Measurements from ENCODE around the gene UBE2D4. TPM values are rescaled to one million over a fixed set of nuclear protein-coding genes. Genes with fewer than 3 reads are reported as not detected.
"Not testable (repeated sequence)": the region's sequence is repeated elsewhere in the genome, so short reads cannot be mapped to it uniquely, and the experiment has no call there.

UBE2D4 gene
- total RNA-seq, 1 donor from 2014 or later, result 9.2 TPM

GRCh38 chr7:43914795-43915194 is 11.4 kb upstream of the UBE2D4 start:
- no peak for ATAC-seq

GRCh38 chr7:43915907-43916306 is 10.3 kb upstream of the UBE2D4 start:
- ATAC-seq, result no peak

- ATAC-seq, result no peak
Observed at GRCh38 chr7:43921423-43921822, 4.8 kb upstream of the UBE2D4 start.

GRCh38 chr7:43922726-43923125 is 3.5 kb upstream of the UBE2D4 start:
- ATAC-seq, result no peak

GRCh38 chr7:43926798-43927123 is 525 bp downstream of the UBE2D4 start:
- ATAC-seq, result no peak

DNA sequence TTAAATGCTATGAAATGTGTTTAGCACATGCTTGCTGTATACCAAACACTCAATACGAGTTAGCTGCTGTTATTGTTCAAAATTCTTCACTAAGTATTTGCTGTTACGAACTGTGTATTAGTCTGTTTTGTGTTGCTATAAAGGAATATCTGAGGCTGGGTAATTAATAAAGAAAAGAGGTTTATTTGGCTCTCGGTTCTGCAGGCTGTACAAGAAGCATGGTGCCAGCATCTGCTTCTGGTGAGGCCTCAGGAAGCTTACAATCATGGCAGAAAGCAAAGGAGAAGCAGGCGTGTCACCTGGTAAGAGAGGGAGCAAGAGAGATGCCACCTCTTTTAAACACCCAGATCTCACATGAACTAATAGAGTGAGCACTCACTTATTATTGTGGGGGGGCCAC is 1.6 kb downstream of the UBE2D4 start:
- no peak for ATAC-seq

GRCh38 chr7:43929529-43930457 is 3.6 kb downstream of the UBE2D4 start:
- ATAC-seq, result no peak

DNA sequence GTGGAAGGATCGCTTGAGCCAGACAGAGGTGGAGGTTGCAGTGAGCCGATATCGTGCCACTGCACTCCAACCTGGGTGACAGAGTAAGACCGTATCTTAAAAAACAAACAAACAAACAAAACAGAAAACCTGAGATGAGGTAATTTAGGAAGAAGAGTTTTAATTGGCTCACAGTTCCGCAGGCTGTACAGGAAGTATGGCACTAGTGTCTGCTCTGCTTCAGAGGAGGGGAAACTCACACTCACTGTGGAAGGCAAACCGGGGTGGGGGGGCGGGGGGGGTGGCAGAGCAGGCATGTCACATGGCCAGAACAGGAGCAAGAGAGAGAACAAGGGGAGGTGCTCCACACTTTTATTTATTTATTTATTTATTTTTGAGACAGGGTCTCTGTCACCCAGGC is 5.1 kb downstream of the UBE2D4 start:
- no peak for ATAC-seq

- ATAC-seq, result no peak
Observed at GRCh38 chr7:43933902-43934560, 7.8 kb downstream of the UBE2D4 start.

DNA sequence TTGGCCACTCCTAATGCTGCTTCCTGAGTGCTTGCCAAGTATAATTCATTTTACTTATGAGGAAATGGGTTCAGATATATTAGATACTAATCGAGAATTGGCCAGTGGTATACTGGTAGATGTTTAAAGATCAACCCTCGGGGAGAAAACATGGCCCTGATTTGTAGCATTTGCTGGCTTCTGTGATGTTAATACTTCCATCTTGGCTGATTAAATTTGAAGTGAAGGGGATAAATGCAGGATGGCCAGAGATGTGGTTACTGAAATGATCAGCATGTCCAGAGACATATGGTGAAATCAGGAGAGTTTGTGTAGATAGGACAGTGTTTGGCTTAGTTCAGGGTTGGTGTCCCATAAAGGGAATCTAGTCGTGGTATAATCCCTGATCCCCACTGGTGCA is 11.2 kb downstream of the UBE2D4 start:
- no peak for ATAC-seq

- no peak for ATAC-seq
Observed at GRCh38 chr7:43938892-43939482, 12.8 kb downstream of the UBE2D4 start.

- ATAC-seq, result no peak
Observed at GRCh38 chr7:43942250-43942649, 16.0 kb downstream of the UBE2D4 start.

DNA sequence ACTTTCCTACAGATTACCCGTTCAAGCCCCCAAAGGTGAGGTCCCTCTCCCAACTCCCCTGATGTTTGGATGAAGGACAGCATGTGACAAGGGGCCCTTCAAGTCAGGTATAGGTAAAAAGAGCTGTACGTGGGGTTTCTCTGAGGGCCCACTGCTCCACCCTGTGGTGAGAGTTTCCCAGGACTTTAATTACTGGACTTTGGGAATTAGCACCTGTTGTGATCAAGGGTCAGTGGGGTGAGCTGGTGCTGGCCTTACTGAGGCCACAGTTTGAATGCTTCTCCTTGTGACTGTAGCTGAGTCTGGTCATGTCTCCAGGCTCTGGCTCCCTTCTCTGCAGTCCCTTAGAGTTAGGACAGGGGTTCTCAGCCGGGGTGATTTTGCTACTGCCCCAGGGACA is 16.8 kb downstream of the UBE2D4 start:
- ATAC-seq, result peak; percentile 18

DNA sequence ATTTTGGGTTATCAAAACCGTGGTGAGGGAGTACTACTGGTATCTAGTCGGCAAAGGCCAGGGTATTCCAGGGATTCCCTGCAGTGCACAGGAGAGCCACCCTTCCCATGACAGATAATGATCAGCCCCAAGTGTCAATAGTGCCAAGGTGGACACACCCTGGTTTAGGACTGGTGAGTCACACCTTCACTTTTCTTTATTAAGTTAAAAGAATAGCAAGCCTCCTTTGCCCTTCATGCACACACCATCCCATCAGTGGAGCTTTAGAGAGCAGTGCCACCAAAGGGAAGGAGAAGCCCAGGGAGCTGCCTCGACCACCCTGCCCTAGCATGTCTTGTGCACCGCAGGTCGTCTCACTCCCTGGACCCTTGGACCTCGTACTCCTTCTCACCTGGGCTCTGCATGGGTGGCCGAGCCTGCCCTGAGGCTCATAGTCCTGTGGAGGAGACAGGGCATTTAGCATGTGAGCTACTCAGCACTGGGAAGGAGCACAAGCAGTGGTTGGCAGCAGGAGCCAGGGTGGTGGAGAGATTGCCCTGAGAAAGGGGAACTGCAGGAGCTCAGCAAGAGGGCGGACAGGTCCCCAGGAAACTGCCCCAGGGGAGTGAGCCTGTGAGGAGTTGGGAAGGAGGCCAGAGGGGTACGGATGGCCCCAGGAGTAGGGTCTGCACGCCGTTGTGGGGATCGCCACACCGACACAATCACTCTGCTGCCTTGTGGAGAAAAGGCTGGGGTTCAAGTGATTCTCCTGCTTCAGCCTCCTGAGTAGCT is 17.4 kb downstream of the UBE2D4 start:
- ATAC-seq, result peak; percentile 86

DNA sequence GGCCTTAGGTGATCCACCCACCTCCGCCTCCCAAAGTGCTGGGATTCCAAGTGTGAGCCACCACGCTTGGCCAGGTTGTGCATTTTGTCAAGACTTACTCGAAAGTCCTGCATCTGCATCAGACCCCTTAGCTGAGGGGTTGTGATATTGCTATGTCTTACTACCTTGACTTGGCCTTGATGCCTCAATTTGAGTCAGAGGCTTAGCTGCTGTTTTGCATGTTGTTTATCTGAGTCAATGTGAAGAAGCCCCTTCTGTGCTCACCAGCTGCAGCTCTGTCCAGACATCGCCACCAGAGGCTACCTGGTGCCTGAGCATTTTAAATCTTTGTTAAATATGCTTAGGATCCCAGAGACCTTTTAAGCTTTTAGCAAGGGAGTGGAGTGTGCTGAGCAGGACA is 18.1 kb downstream of the UBE2D4 start:
- ATAC-seq, result no peak

DNA sequence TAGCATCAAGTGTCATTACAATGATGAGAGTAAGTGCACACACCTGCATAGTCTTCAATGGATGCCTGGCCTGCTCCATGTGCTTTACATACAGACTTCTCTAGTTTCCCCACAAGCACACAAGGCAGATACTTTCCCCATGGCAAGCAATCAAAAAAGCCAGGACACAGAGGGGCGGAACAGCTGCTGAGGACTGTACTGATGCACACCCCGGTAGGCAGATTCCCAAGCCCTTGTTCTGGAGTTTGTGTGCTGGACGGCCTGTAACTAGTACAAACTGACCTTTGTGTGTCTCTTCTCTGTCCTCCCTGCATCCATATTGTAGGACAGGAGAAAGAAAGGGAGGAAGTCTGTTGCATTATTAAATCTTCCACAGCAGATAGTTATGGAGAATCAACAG is 25.8 kb downstream of the UBE2D4 start:
- no peak for ATAC-seq

- no peak for ATAC-seq
Observed at GRCh38 chr7:43953071-43953470, 26.8 kb downstream of the UBE2D4 start.

GRCh38 chr7:43954524-43955228 is 28.4 kb downstream of the UBE2D4 start:
- peak; percentile 54 for ATAC-seq

DNA sequence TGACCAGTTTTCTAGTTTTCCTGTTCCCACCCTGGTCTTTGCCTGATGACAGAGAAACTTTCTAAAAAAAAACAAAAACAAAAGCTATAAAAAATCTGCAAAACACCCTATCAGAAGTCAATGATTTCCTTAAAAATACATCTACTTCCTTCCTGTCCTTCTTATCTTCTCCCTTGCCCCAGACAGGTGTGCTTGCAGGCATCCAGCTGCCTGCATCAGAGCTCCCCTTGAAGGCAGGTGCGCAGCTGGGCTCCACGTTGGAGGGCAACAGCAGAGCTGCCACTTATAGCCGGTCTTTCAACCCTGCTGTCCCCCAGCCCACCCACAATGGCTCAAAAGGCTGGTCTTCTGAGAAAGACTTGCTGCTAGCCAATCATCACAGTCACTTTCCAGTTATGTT is 29.8 kb downstream of the UBE2D4 start:
- no peak for ATAC-seq

GRCh38 chr7:43960933-43961332 is 34.7 kb downstream of the UBE2D4 start:
- ATAC-seq, result no peak

DNA sequence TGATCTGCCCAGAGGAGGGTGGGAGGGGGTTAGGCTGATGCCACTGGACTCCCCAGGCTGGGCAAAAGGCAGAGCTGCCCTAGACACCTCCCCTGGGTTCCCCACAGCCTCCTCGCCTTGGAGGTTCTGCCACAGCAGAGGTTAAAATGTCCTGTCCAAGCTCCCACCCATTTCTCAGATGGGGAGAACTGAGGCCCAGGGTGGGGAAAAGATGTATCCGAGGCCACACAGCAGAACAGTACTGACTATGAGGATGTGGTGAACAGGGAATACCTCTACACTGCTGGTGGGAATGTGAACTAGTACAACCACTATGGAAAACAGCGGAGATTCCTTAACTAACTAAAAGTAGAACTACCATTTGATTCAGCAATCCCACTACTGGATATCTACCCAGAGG is 40.2 kb downstream of the UBE2D4 start:
- not testable (repeated sequence) for ATAC-seq

All from esophagus mucosa (tissue), 1 donor.